ENCODE results near the gene RINL.
A peak's percentile ranks its signal among the peaks of the same experiment; 100 is the strongest.
"Not testable (repeated sequence)": the region's sequence is repeated elsewhere in the genome, so short reads cannot be mapped to it uniquely, and the experiment has no call there.

Gene RINL

GRCh38 chr19:38861368-38861767, 16.7 kb downstream of the RINL start:
- H3K9me3 ChIP-seq (ENCODE audit: control insufficient read depth, low read length), result no peaks in the 10 kb centered on the region
- no peaks in the 10 kb centered on the region for H3K36me3 ChIP-seq (ENCODE audit: control insufficient read depth, insufficient read depth, low read length)
- no peaks in the 10 kb centered on the region for H3K27me3 ChIP-seq (ENCODE audit: control insufficient read depth, insufficient read depth, low read length, poor library complexity, severe bottlenecking)
- 89 to 94% methylated on average over 3 of the region's 3 CpGs for WGBS, 2 experiments
- no peak overlapping the region for H3K27ac ChIP-seq (ENCODE audit: insufficient read depth, low read depth, low read length, poor library complexity, severe bottlenecking)
- no peaks in the 10 kb centered on the region for H3K4me1 ChIP-seq (ENCODE audit: control insufficient read depth, insufficient read depth, low read length)
- no peak overlapping the region for H3K4me3 ChIP-seq (ENCODE audit: insufficient read depth, low read depth, low read length)

GRCh38 chr19:38859631-38860204, 18.4 kb downstream of the RINL start:
- not testable (repeated sequence) for H3K27me3 ChIP-seq (ENCODE audit: control insufficient read depth, insufficient read depth, low read length, poor library complexity, severe bottlenecking); H3K9me3 ChIP-seq (ENCODE audit: control insufficient read depth, low read length); H3K36me3 ChIP-seq (ENCODE audit: control insufficient read depth, insufficient read depth, low read length); H3K27ac ChIP-seq (ENCODE audit: insufficient read depth, low read depth, low read length, poor library complexity, severe bottlenecking); H3K4me3 ChIP-seq (ENCODE audit: insufficient read depth, low read depth, low read length); H3K4me1 ChIP-seq (ENCODE audit: control insufficient read depth, insufficient read depth, low read length)
- 90% methylated on average over 21 of the region's 21 CpGs for WGBS, 2 experiments

GRCh38 chr19:38856813-38857212, 21.3 kb downstream of the RINL start:
- Histone ChIP-seq H3K36me3 (ENCODE audit: control insufficient read depth, insufficient read depth, low read length) (no peaks in the 10 kb centered on the region), H3K4me1 (ENCODE audit: control insufficient read depth, insufficient read depth, low read length) (no peaks in the 10 kb centered on the region), H3K27me3 (ENCODE audit: control insufficient read depth, insufficient read depth, low read length, poor library complexity, severe bottlenecking) (no peaks in the 10 kb centered on the region), H3K9me3 (ENCODE audit: control insufficient read depth, low read length) (no peaks in the 10 kb centered on the region), H3K27ac (ENCODE audit: insufficient read depth, low read depth, low read length, poor library complexity, severe bottlenecking) (no peak overlapping the region), H3K4me3 (ENCODE audit: insufficient read depth, low read depth, low read length) (no peak overlapping the region)
- WGBS, 2 experiments, result 94 to 97% methylated on average over 3 of the region's 3 CpGs

GRCh38 chr19:38855751-38856150, 22.3 kb downstream of the RINL start:
- not testable (repeated sequence) for H3K4me1 ChIP-seq (ENCODE audit: control insufficient read depth, insufficient read depth, low read length); H3K9me3 ChIP-seq (ENCODE audit: control insufficient read depth, low read length); H3K27me3 ChIP-seq (ENCODE audit: control insufficient read depth, insufficient read depth, low read length, poor library complexity, severe bottlenecking); H3K27ac ChIP-seq (ENCODE audit: insufficient read depth, low read depth, low read length, poor library complexity, severe bottlenecking); H3K4me3 ChIP-seq (ENCODE audit: insufficient read depth, low read depth, low read length); H3K36me3 ChIP-seq (ENCODE audit: control insufficient read depth, insufficient read depth, low read length)
- WGBS, 2 experiments, result 91% methylated on average over 28 to 34 of the region's 37 CpGs

GRCh38 chr19:38854961-38855360, 23.1 kb downstream of the RINL start:
- H3K36me3 ChIP-seq (ENCODE audit: control insufficient read depth, insufficient read depth, low read length); H3K9me3 ChIP-seq (ENCODE audit: control insufficient read depth, low read length); H3K4me1 ChIP-seq (ENCODE audit: control insufficient read depth, insufficient read depth, low read length); H3K27me3 ChIP-seq (ENCODE audit: control insufficient read depth, insufficient read depth, low read length, poor library complexity, severe bottlenecking); H3K27ac ChIP-seq (ENCODE audit: insufficient read depth, low read depth, low read length, poor library complexity, severe bottlenecking); H3K4me3 ChIP-seq (ENCODE audit: insufficient read depth, low read depth, low read length): not testable (repeated sequence)
- WGBS, 2 experiments, result 71% methylated on average over 1 of the region's 3 CpGs; no CpG with 5 or more reads in 1 of the 2 experiments

GRCh38 chr19:38853214-38853613, 24.9 kb downstream of the RINL start:
- Histone ChIP-seq H3K4me1 (ENCODE audit: control insufficient read depth, insufficient read depth, low read length) (peaks cover 6% of the 10 kb centered on the region), H3K9me3 (ENCODE audit: control insufficient read depth, low read length) (no peaks in the 10 kb centered on the region), H3K27me3 (ENCODE audit: control insufficient read depth, insufficient read depth, low read length, poor library complexity, severe bottlenecking) (no peaks in the 10 kb centered on the region), H3K36me3 (ENCODE audit: control insufficient read depth, insufficient read depth, low read length) (no peaks in the 10 kb centered on the region), H3K27ac (ENCODE audit: insufficient read depth, low read depth, low read length, poor library complexity, severe bottlenecking) (no peak overlapping the region), H3K4me3 (ENCODE audit: insufficient read depth, low read depth, low read length) (peak overlapping the region; percentile 67)
- WGBS, 2 experiments, result 87 to 92% methylated on average over 17 of the region's 17 CpGs

- WGBS, 2 experiments, result 1 to 3% methylated on average over 52 of the region's 52 CpGs
- no peaks in the 10 kb centered on the region for H3K9me3 ChIP-seq (ENCODE audit: control insufficient read depth, low read length)
Observed at GRCh38 chr19:38852231-38853044, 25.6 kb downstream of the RINL start.

GRCh38 chr19:38851622-38852230, 26.3 kb downstream of the RINL start:
- Histone ChIP-seq H3K4me3 (ENCODE audit: insufficient read depth, low read depth, low read length) (peak overlapping the region; percentile 67), H3K9me3 (ENCODE audit: control insufficient read depth, low read length) (no peaks in the 10 kb centered on the region), H3K36me3 (ENCODE audit: control insufficient read depth, insufficient read depth, low read length) (peaks cover 11% of the 10 kb centered on the region), H3K27me3 (ENCODE audit: control insufficient read depth, insufficient read depth, low read length, poor library complexity, severe bottlenecking) (no peaks in the 10 kb centered on the region), H3K27ac (ENCODE audit: insufficient read depth, low read depth, low read length, poor library complexity, severe bottlenecking) (peak overlapping the region; percentile 95), H3K4me1 (ENCODE audit: control insufficient read depth, insufficient read depth, low read length) (peaks cover 12% of the 10 kb centered on the region)
- 2% methylated on average over 67 of the region's 67 CpGs for WGBS, 2 experiments

More at GRCh38 chr19:38852231-38853044, 25.6 kb downstream of the RINL start:
- Histone ChIP-seq H3K27ac (ENCODE audit: insufficient read depth, low read depth, low read length, poor library complexity, severe bottlenecking) (peak overlapping the region; percentile 91), H3K27me3 (ENCODE audit: control insufficient read depth, insufficient read depth, low read length, poor library complexity, severe bottlenecking) (no peaks in the 10 kb centered on the region), H3K36me3 (ENCODE audit: control insufficient read depth, insufficient read depth, low read length) (peaks cover 3% of the 10 kb centered on the region), H3K4me1 (ENCODE audit: control insufficient read depth, insufficient read depth, low read length) (peaks cover 12% of the 10 kb centered on the region), H3K4me3 (ENCODE audit: insufficient read depth, low read depth, low read length) (peak overlapping the region; percentile 67)

GRCh38 chr19:38850976-38851621, 27.0 kb downstream of the RINL start:
- Histone ChIP-seq H3K27me3 (ENCODE audit: control insufficient read depth, insufficient read depth, low read length, poor library complexity, severe bottlenecking) (no peaks in the 10 kb centered on the region), H3K4me1 (ENCODE audit: control insufficient read depth, insufficient read depth, low read length) (peaks cover 12% of the 10 kb centered on the region)
- WGBS, 2 experiments, result 14 to 17% methylated on average over 40 of the region's 40 CpGs

GRCh38 chr19:38850436-38850975, 27.6 kb downstream of the RINL start:
- peaks cover 22% of the 10 kb centered on the region for H3K36me3 ChIP-seq (ENCODE audit: control insufficient read depth, insufficient read depth, low read length)
- H3K27me3 ChIP-seq (ENCODE audit: control insufficient read depth, insufficient read depth, low read length, poor library complexity, severe bottlenecking), result no peaks in the 10 kb centered on the region
- H3K27ac ChIP-seq (ENCODE audit: insufficient read depth, low read depth, low read length, poor library complexity, severe bottlenecking), result peak overlapping the region; percentile 95
- no peaks in the 10 kb centered on the region for H3K9me3 ChIP-seq (ENCODE audit: control insufficient read depth, low read length)
- 1 to 2% methylated on average over 26 of the region's 26 CpGs for WGBS, 2 experiments
- peaks cover 12% of the 10 kb centered on the region for H3K4me1 ChIP-seq (ENCODE audit: control insufficient read depth, insufficient read depth, low read length)
- peak overlapping the region; percentile 67 for H3K4me3 ChIP-seq (ENCODE audit: insufficient read depth, low read depth, low read length)

More at GRCh38 chr19:38850976-38851621, 27.0 kb downstream of the RINL start:
- no peaks in the 10 kb centered on the region for H3K9me3 ChIP-seq (ENCODE audit: control insufficient read depth, low read length)
- peak overlapping the region; percentile 95 for H3K27ac ChIP-seq (ENCODE audit: insufficient read depth, low read depth, low read length, poor library complexity, severe bottlenecking)
- H3K4me3 ChIP-seq (ENCODE audit: insufficient read depth, low read depth, low read length), result peak overlapping the region; percentile 67
- H3K36me3 ChIP-seq (ENCODE audit: control insufficient read depth, insufficient read depth, low read length), result peaks cover 16% of the 10 kb centered on the region

All from ectodermal cell (in vitro differentiated cells).